ENCODE data around the gene SORL1.

GRCh38 chr11:121408830-121409229 lies 43.3 kb upstream of the SORL1 start:
- TF ChIP-seq YY1 (IDR thresholded peaks at IDR 0.05; ENCODE audit: low read depth) (no peak), EGR1 (IDR thresholded peaks at IDR 0.05) (no peak), USF1 (IDR thresholded peaks at IDR 0.05) (no peak), CEBPB (IDR thresholded peaks at IDR 0.05) (no peak), FOXM1 (IDR thresholded peaks at IDR 0.05; ENCODE audit: borderline replicate concordance, low read depth) (no peak), EP300 (IDR thresholded peaks at IDR 0.05; ENCODE audit: borderline replicate concordance) (no peak), RAD21 (IDR thresholded peaks at IDR 0.05; ENCODE audit: low read depth) (no peak), MAX (IDR thresholded peaks at IDR 0.05) (no peak), TAF1 (IDR thresholded peaks at IDR 0.05; ENCODE audit: low read depth) (no peak), TEAD4 (IDR thresholded peaks at IDR 0.05) (no peak), TCF12 (IDR thresholded peaks at IDR 0.05; ENCODE audit: low read depth) (no peak), CREB1 (IDR thresholded peaks at IDR 0.05; ENCODE audit: low read depth) (no peak)
